ENCODE measurements around the gene SUV39H2.
"Not testable (repeated sequence)": the region's sequence is repeated elsewhere in the genome, so short reads cannot be mapped to it uniquely, and the experiment has no call there.

The SUV39H2 gene

DNA sequence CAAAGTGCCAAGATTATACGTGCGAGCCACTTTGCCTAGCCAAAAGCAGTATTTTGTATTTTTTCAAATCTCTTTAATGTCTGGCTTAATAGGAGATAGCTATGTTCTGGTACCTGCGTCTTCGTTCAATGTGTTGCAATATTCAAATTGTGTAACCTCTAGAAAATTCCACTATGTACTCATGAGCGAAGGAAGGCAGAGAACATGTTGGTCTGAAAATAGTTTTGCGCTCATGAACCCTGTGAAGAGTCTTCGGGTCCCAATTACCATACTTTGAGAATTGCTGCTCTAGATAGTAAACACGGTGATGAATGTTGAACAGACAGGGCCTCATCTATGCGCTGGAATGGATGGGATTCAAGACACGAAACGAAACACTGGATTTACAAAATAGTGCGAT is 2.7 kb upstream of the SUV39H2 start:
- DNase-seq = no peak

DNA sequence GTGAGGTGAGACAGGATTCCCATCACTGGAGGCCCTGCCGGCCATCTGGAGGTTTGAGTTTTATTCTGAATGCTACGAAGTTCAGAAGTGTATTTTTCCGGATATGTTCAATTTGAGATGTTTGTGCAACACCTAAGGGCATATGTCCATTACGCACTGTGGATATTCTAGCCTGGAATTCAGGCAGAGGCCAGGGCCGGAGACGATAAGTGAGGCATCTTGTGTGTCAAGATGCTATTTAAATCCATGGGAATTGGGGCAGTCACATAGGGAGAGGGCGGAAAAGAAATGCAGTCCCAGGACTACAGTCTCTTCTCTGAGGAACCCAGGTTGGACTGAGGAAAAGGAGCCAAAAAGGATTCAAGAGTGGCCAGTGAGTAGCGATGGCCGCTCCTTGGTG is 1.9 kb upstream of the SUV39H2 start:
- DNase-seq = no peak

- DNase-seq = peak in 16 of 56 donors; percentile 6 to 52 (median 21)
Measured at GRCh38 chr10:14879124-14879927, 660 bp downstream of the SUV39H2 start.

- DNase-seq = no peak
Measured at GRCh38 chr10:14879928-14880193, 1.2 kb downstream of the SUV39H2 start.

- DNase-seq = no peak
Measured at GRCh38 chr10:14880229-14880628, 1.6 kb downstream of the SUV39H2 start.

DNA sequence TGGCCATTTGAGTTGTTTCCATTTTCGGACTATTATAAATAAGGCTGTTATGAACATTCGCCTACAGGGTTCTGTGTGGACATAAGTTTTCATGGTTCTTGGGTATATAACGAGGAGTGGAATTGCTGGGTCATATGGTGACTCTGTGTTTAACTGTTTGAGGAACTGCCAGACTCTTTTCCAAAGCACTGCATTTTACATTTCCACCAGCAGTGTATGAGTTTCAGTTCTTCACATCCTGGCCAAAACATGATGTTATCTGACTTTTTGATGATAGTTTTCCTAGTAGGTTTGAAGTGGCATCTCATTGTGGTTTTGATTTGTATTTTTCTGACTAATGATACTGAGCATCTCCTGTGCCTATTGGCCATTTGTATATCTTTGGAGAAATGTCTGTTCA is 5.4 kb downstream of the SUV39H2 start:
- no peak for DNase-seq

DNA sequence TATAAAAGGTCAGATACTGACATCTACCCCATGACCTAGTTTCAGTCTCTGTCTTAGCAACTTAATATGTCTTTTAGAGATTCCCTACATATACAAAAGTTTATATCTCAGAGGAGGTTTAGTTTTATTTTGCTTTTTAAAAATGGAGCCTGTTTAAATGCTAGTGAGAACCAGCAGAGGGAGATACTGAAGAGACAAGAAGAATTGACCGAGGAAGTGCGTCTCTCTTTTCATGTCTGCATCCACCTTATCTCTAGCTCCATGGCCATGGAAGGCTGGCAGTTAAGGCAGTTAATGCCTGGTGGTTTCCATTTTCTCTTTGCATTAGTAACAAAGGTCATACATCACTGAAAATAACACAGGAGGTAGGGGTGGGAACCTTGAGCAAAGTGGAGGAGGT is 10.7 kb downstream of the SUV39H2 start:
- DNase-seq = no peak

DNA sequence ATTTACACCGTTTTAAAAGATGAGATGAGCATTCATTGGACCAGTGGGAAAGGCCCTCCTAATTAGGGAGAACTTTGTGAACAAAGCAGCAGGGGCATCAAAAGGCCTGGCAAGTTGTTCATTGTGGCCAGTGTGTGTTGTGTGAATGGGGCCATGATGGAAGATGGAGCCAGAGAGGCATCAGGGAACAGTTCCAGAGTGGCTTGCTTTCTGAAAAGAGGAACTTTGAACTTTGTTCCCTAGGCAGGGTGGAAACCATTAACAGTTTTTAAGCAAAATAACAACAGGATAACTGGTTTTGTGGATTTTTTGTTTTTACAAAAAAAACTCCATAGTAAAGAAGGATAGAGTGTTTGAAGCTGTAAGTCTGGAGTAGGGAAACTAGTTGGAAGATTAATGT is 12.5 kb downstream of the SUV39H2 start:
- DNase-seq = no peak

DNA sequence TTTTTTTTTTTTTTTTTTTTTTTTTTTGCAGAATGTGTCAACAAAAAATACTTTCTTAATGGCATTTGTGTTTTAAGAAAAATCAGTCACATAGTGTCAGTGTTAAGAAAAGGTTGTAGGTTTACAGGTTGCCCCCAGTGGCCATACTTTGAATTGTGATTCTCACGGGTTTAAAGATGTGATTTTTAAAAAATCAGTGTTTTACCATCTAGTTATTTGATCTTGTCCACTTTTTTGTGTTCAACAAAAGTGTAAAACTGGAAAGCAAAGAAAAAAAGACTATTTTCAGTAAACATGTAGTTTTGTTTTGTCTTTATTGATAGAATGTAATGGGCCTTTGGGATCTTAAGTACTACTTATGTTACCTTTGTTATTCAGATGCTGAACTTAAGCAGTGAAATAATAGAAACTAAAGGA is 25.7 kb downstream of the SUV39H2 start:
- no peak for DNase-seq

DNA sequence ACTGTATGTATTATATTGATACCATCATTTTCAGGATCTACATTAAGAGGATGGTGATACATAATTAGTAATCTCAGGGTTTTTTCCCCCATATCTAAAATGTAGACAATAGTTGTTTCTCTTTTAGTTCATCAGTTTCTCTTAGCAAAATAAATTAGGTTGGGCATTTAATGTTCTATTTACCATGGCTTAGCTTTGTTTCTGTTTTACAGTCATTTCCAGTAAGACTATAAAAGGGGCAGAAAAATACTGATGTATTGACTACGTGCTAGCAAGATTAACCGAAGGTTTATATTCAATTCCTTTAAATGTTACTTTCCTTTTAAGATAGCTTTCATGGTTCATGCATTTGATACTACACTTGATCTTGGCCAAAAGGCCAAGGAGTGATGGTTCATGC is 26.2 kb downstream of the SUV39H2 start:
- no peak for DNase-seq

DNA sequence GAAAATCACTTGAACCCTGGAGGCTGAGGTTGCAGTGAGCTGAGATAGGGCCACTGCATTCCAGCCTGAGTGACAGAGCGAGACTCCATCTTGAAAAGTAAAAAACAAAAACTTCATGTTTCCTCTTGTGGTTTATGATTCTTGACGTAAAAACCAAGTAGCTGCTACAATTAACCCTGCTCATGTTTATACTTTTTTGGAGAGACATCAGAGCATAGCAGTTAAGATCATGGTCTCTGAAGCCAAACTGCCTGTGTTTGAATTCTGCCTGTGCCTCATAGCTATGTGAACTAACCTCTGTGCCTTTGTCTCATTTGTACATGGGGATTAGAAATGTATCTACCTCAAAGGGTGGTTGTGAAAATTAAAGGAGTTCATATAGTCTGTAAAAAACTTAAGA is 27.2 kb downstream of the SUV39H2 start:
- DNase-seq = no peak

DNA sequence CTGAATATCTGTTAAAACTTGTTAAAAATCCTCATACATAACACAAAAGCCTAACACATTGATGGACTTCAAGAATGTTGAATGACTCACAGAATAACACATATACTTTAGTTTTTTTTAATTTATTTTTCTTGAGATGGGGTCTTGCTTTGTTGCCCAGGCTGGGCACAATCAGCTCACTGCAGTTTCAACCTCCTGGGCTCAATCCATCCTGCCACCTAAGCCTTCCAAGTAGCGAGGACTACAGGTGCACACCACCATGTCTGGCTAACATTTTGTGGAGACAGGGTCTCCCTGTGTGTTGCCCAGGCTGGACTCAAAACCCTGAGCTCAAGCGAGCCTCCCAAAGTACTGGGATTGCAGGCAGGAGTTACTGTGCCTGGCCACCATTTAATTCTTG is 28.1 kb downstream of the SUV39H2 start:
- DNase-seq = no peak

DNA sequence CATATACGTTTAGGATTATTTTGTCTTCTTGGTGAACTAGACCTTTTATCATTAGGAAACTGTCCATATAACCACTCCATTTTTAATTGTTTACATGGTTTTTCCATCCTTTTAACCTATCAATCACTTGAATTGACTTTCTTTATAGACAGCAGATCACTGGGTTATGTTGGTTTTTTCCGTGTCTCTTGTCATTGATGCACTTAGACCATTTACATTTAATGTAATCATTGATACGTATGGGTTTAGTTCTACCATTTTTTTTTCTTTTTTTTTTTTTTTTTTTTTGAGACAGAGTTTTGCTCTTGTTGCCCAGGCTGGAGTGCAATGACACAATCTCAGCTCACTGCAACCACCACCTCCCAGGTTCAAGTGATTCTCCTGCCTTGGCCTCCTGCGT is 28.9 kb downstream of the SUV39H2 start:
- DNase-seq = not testable (repeated sequence)

GRCh38 chr10:14909101-14909500 is 30.4 kb downstream of the SUV39H2 start:
- DNase-seq = no peak

DNA sequence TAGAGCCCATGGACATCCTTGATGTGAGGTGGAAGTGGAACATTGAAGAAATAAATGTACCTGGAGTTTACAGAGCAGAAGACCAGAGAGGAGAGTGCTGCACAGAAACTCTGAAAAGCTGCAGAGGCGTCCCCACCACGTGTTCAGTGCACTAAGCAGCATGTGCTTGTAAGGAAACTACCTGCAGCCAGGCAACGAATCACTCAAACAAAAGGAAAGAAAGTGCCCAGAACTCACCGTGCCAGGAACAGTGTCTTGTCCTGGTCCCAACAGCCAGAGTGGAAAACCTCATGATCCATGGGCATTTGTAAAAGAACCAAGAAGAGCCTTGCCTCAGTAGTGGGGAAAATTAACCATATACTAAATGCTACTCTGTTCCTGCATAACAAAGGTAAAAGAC is 32.3 kb downstream of the SUV39H2 start:
- DNase-seq = no peak

- DNase-seq = no peak
Measured at GRCh38 chr10:14911801-14912200, 33.1 kb downstream of the SUV39H2 start.

- no peak for DNase-seq
Measured at GRCh38 chr10:14916600-14916999, 37.9 kb downstream of the SUV39H2 start.

GRCh38 chr10:14917827-14918226 is 39.2 kb downstream of the SUV39H2 start:
- no peak for DNase-seq

- no peak for DNase-seq
Measured at GRCh38 chr10:14918964-14919363, 40.3 kb downstream of the SUV39H2 start.

DNA sequence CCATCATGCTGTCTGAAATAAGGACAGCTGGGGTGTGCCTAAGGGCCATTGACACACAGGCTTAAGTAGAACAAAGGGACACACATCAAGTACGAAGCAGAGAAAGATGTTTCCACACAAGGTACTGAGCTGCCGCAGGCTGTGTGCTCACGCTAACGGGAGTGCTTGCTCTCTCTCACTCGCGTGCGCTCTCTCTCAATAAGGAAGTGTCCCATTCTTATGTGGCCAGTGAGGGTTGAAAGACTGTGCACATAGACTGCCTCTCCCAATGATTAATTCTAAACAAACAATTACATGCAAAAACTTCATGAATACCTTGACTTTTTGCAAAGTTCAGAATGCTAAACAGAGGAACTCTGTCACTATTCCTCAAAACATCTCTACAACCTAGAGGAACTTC is 45.3 kb downstream of the SUV39H2 start:
- no peak for DNase-seq

GRCh38 chr10:14925268-14925667 is 46.6 kb downstream of the SUV39H2 start:
- DNase-seq = no peak

DNA sequence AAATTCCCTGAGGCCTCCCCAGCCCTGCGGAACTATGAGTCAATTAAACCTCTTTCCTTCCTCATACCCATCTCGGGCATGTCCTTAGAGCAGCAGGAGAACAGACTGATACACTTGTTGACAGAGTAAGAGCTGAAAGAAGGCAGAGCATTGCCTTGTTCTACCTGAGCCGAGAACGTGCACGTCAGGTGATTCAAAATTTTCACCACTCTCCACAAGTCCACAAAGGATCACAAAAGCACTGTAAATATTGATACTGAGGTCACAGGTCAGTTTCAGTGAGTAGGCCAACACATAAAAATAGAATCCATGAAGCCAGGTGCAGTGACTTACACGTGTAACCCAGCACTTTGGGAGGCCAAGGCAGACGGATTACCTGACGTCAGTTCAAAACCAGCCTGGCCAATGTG is 47.4 kb downstream of the SUV39H2 start:
- no peak for DNase-seq

DNA sequence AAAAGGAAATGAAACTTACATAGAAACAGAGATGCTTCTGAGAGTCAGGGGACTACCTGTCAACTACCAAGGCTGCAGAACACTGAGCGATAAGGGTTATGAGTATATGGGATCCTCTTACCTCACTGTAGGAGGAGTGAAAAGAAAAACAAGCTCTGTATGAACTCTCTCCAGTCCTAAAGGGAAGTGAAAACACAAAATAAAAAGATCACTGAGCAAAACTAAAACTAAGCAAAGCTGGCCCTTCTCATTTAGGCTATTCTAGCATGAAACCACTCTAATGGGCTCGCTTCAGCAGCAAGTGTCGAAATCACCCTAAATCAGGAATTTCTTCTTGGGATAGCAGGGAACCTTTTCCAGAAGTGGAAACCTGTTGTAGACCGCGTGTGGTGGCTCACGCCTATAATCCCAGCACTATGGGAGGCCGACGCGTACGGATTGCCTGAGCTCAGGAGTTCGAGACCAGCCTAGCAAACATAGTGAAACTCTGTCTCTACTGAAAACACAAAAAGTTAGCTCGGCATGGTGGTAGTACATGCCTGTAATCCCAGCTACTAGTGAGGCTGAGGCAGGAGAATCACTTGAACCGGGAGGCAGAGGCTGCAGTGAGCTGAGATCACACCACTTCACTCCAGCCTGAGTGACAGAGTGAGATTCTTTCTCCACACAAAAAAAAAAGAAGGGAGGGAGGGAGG is 48.2 kb downstream of the SUV39H2 start:
- no peak for DNase-seq

All from amygdala (tissue), 56 donors.